ENCODE data around the gene CPSF2. TPM values are rescaled to one million over a fixed set of nuclear protein-coding genes. Genes with fewer than 3 reads are reported as not detected.

The CPSF2 gene
- total and polyA plus RNA-seq, 7 experiments from 2014 or later, result 25.2 to 77.4 (median 39.4) TPM

- Mint-ChIP-seq H3K27me3 (no peaks in the 10 kb centered on the region), H3K4me1 (peaks cover 8 to 28% (median 17%) of the 10 kb centered on the region in 7 donors), H3K4me3 (no peak overlapping the region), H3K27ac (no peak overlapping the region), H3K9me3 (no peaks in the 10 kb centered on the region), H3K36me3 (peaks cover 19 to 56% (median 30%) of the 10 kb centered on the region in 5 donors)
- Histone ChIP-seq H3K9me3 (ENCODE audit: control insufficient read depth in 2 of 3, low read length in 3 of 3) (no peaks in the 10 kb centered on the region), H3K27me3 (ENCODE audit: control insufficient read depth in 2 of 2, insufficient read depth in 2 of 2, low read length in 2 of 2) (no peaks in the 10 kb centered on the region), H3K36me3 (ENCODE audit: control insufficient read depth in 2 of 3, insufficient read depth in 3 of 3, low read length in 3 of 3) (peaks cover 21 to 67% (median 35%) of the 10 kb centered on the region in 3 experiments), H3K27ac (ENCODE audit: low read depth, low read length) (no peak overlapping the region), H3K4me1 (ENCODE audit: control insufficient read depth in 2 of 2, insufficient read depth in 2 of 2, low read length in 2 of 2) (no peaks in the 10 kb centered on the region), H3K4me3 (ENCODE audit: low read length) (no peak overlapping the region)
- intact Hi-C loops (cut with micrococcal nuclease), result no loop called here
- ChIA-PET CTCF (interaction anchor here (0.5 to 1.0 kb wide), 3 partner anchors 37 to 461 kb away, joined by 4 to 5 read pairs (median 4); partner anchors contain the start of gene ATXN3), POLR2A (no interaction called here)
- no peak for ATAC-seq
- DNase-seq, result no peak
Measured at GRCh38 chr14:92143962-92144361, 22.2 kb downstream of the CPSF2 start.

GRCh38 chr14:92144708-92145107, 22.9 kb downstream of the CPSF2 start:
- no peak overlapping the region for H3K4me3 ChIP-seq (ENCODE audit: low read length)
- no peak overlapping the region for H3K27ac Mint-ChIP-seq
- DNase-seq, result no peak

GRCh38 chr14:92153581-92153980, 31.8 kb downstream of the CPSF2 start:
- H3K36me3 Mint-ChIP-seq, result peaks cover 11 to 56% (median 17%) of the 10 kb centered on the region in 5 donors
- ATAC-seq (no peak), DNase-seq (no peak)
- Histone ChIP-seq H3K9me3 (ENCODE audit: control insufficient read depth in 2 of 3, low read length in 3 of 3) (no peaks in the 10 kb centered on the region), H3K27me3 (ENCODE audit: control insufficient read depth in 2 of 2, insufficient read depth in 2 of 2, low read length in 2 of 2) (no peaks in the 10 kb centered on the region), H3K36me3 (ENCODE audit: control insufficient read depth in 2 of 3, insufficient read depth in 3 of 3, low read length in 3 of 3) (peaks cover 6 to 44% (median 21%) of the 10 kb centered on the region in 3 experiments), H3K27ac (ENCODE audit: low read depth, low read length) (no peak overlapping the region), H3K4me1 (ENCODE audit: control insufficient read depth in 2 of 2, insufficient read depth in 2 of 2, low read length in 2 of 2) (no peaks in the 10 kb centered on the region), H3K4me3 (ENCODE audit: low read length) (no peak overlapping the region)
- H3K27ac Mint-ChIP-seq, result peak overlapping the region in 1 of 9 donors; percentile 32
- ChIA-PET POLR2A (interaction anchor here (0.6 kb wide), 2 partner anchors 342 to 650 kb away, joined by 3 to 4 read pairs; no protein-coding TSS in a partner anchor), CTCF (no interaction called here)
- intact Hi-C loops (cut with micrococcal nuclease), result no loop called here
- H3K27me3 Mint-ChIP-seq, result no peaks in the 10 kb centered on the region
- H3K9me3 Mint-ChIP-seq, result no peaks in the 10 kb centered on the region
- no peak overlapping the region for H3K4me3 Mint-ChIP-seq
- peaks cover 0 to 15% (median 9%) of the 10 kb centered on the region in 7 donors for H3K4me1 Mint-ChIP-seq

More at GRCh38 chr14:92144708-92145107, 22.9 kb downstream of the CPSF2 start:
- Mint-ChIP-seq H3K9me3 (no peaks in the 10 kb centered on the region), H3K4me3 (no peak overlapping the region), H3K4me1 (peaks cover 8 to 28% (median 17%) of the 10 kb centered on the region in 7 donors), H3K36me3 (peaks cover 19 to 62% (median 30%) of the 10 kb centered on the region in 5 donors), H3K27me3 (no peaks in the 10 kb centered on the region)
- ChIA-PET CTCF (no interaction called here), POLR2A (interaction anchor here (1.0 kb wide), 1 partner anchor 469 kb away, joined by 3 read pairs; no protein-coding TSS in a partner anchor)
- H3K4me1 ChIP-seq (ENCODE audit: control insufficient read depth in 2 of 2, insufficient read depth in 2 of 2, low read length in 2 of 2), result no peaks in the 10 kb centered on the region
- no peaks in the 10 kb centered on the region for H3K27me3 ChIP-seq (ENCODE audit: control insufficient read depth in 2 of 2, insufficient read depth in 2 of 2, low read length in 2 of 2)
- intact Hi-C loops (cut with micrococcal nuclease), result no loop called here
- no peaks in the 10 kb centered on the region for H3K9me3 ChIP-seq (ENCODE audit: control insufficient read depth in 2 of 3, low read length in 3 of 3)
- H3K36me3 ChIP-seq (ENCODE audit: control insufficient read depth in 2 of 3, insufficient read depth in 3 of 3, low read length in 3 of 3), result peaks cover 21 to 70% (median 35%) of the 10 kb centered on the region in 3 experiments
- no peak for ATAC-seq
- H3K27ac ChIP-seq (ENCODE audit: low read depth, low read length), result no peak overlapping the region

- intact Hi-C loops (cut with micrococcal nuclease), result no loop called here
- H3K9me3 ChIP-seq (ENCODE audit: control insufficient read depth in 2 of 3, low read length in 3 of 3), result no peaks in the 10 kb centered on the region
- H3K36me3 ChIP-seq (ENCODE audit: control insufficient read depth in 2 of 3, insufficient read depth in 3 of 3, low read length in 3 of 3), result peaks cover 6 to 47% (median 29%) of the 10 kb centered on the region in 3 experiments
- DNase-seq, result no peak
- ATAC-seq, result no peak
- POLR2A ChIA-PET, result no interaction called here
- H3K4me3 Mint-ChIP-seq, result no peak overlapping the region
- no peaks in the 10 kb centered on the region for H3K9me3 Mint-ChIP-seq
- H3K36me3 Mint-ChIP-seq, result peaks cover 15 to 55% (median 22%) of the 10 kb centered on the region in 5 donors
- H3K27me3 Mint-ChIP-seq, result no peaks in the 10 kb centered on the region
- no peak overlapping the region for H3K27ac Mint-ChIP-seq
- H3K4me1 ChIP-seq (ENCODE audit: control insufficient read depth in 2 of 2, insufficient read depth in 2 of 2, low read length in 2 of 2), result no peaks in the 10 kb centered on the region
- peaks cover 0 to 15% (median 9%) of the 10 kb centered on the region in 7 donors for H3K4me1 Mint-ChIP-seq
- no peaks in the 10 kb centered on the region for H3K27me3 ChIP-seq (ENCODE audit: control insufficient read depth in 2 of 2, insufficient read depth in 2 of 2, low read length in 2 of 2)
- no peak overlapping the region for H3K4me3 ChIP-seq (ENCODE audit: low read length)
- CTCF ChIA-PET, result no interaction called here
- H3K27ac ChIP-seq (ENCODE audit: low read depth, low read length), result no peak overlapping the region
Measured at GRCh38 chr14:92154283-92154942, 32.6 kb downstream of the CPSF2 start.

GRCh38 chr14:92160619-92161018, 38.9 kb downstream of the CPSF2 start:
- H3K9me3 ChIP-seq (ENCODE audit: control insufficient read depth in 2 of 3, low read length in 3 of 3), result no peaks in the 10 kb centered on the region
- Mint-ChIP-seq H3K36me3 (peaks cover 21 to 70% (median 54%) of the 10 kb centered on the region in 5 donors), H3K27me3 (no peaks in the 10 kb centered on the region), H3K27ac (peak overlapping the region in 2 of 9 donors; percentile 22 to 42), H3K4me1 (peaks cover 0 to 10% (median 4%) of the 10 kb centered on the region in 7 donors), H3K9me3 (peaks cover 0 to 23% (median 11%) of the 10 kb centered on the region in 11 donors), H3K4me3 (no peak overlapping the region)
- H3K36me3 ChIP-seq (ENCODE audit: control insufficient read depth in 2 of 3, insufficient read depth in 3 of 3, low read length in 3 of 3), result peaks cover 11 to 76% (median 21%) of the 10 kb centered on the region in 3 experiments
- no peaks in the 10 kb centered on the region for H3K4me1 ChIP-seq (ENCODE audit: control insufficient read depth in 2 of 2, insufficient read depth in 2 of 2, low read length in 2 of 2)
- H3K4me3 ChIP-seq (ENCODE audit: low read length), result no peak overlapping the region
- CTCF ChIA-PET, result no interaction called here
- POLR2A ChIA-PET, result no interaction called here
- no peak for DNase-seq
- intact Hi-C loops (cut with micrococcal nuclease), result no loop called here
- no peak overlapping the region for H3K27ac ChIP-seq (ENCODE audit: low read depth, low read length)
- H3K27me3 ChIP-seq (ENCODE audit: control insufficient read depth in 2 of 2, insufficient read depth in 2 of 2, low read length in 2 of 2), result no peaks in the 10 kb centered on the region
- ATAC-seq, result peak; percentile 42

GRCh38 chr14:92161521-92161920, 39.8 kb downstream of the CPSF2 start:
- DNase-seq, result no peak
- H3K36me3 Mint-ChIP-seq, result peaks cover 21 to 70% (median 55%) of the 10 kb centered on the region in 5 donors
- peaks cover 0 to 25% (median 11%) of the 10 kb centered on the region in 11 donors for H3K9me3 Mint-ChIP-seq
- ChIA-PET POLR2A (no interaction called here), CTCF (no interaction called here)
- H3K4me1 Mint-ChIP-seq, result peaks cover 0 to 10% (median 4%) of the 10 kb centered on the region in 7 donors
- intact Hi-C loops (cut with micrococcal nuclease), result no loop called here
- ATAC-seq, result no peak
- Histone ChIP-seq H3K4me3 (ENCODE audit: low read length) (no peak overlapping the region), H3K27ac (ENCODE audit: low read depth, low read length) (no peak overlapping the region), H3K36me3 (ENCODE audit: control insufficient read depth in 2 of 3, insufficient read depth in 3 of 3, low read length in 3 of 3) (peaks cover 12 to 74% (median 21%) of the 10 kb centered on the region in 3 experiments), H3K27me3 (ENCODE audit: control insufficient read depth in 2 of 2, insufficient read depth in 2 of 2, low read length in 2 of 2) (no peaks in the 10 kb centered on the region), H3K4me1 (ENCODE audit: control insufficient read depth in 2 of 2, insufficient read depth in 2 of 2, low read length in 2 of 2) (no peaks in the 10 kb centered on the region), H3K9me3 (ENCODE audit: control insufficient read depth in 2 of 3, low read length in 3 of 3) (no peaks in the 10 kb centered on the region)
- H3K27ac Mint-ChIP-seq, result no peak overlapping the region
- H3K4me3 Mint-ChIP-seq, result no peak overlapping the region
- H3K27me3 Mint-ChIP-seq, result no peaks in the 10 kb centered on the region

Data from naive thymus-derived CD4-positive, alpha-beta T cell (primary cell).